Cardiac fibroblast (primary cell): Measurements from ENCODE around the gene NOP53.
"Not testable (repeated sequence)": the region's sequence is repeated elsewhere in the genome, so short reads cannot be mapped to it uniquely, and the experiment has no call there.

Experiments
- DNase-seq, 2 donors: peaks; one replicate each; pipeline versions ENCODE4 v3.0.0 to v3.0.0-alpha.2; 2010; ENCODE audit warnings: low read depth in 2 of 2
- H3K4me3 ChIP-seq, 2 donors: replicated peaks in 1 of 2; 1 replicate in 1 of 2; 2 replicates in 1 of 2; pipeline ENCODE4 v1.5.1; 2011; ENCODE audit warnings: low read depth in 2 of 2, low read length in 2 of 2, mild to moderate bottlenecking in 2 of 2, moderate library complexity in 1 of 2
- TF ChIP-seq, protein P1 (sequence below): IDR thresholded peaks from one replicate; pipeline ENCODE4 v1.5.1; 2011; ENCODE audit warnings: low read depth, mild to moderate bottlenecking, low read length, inconsistent platforms

NOP53 gene

GRCh38 chr19:47778954-47779351 lies 33.6 kb downstream of the NOP53 start:
- DNase-seq: peak in 1 of 2 donors; percentile 22
- H3K4me3 ChIP-seq: peak overlapping the region; percentile 86 to 87
- TF ChIP-seq, protein P1, sequence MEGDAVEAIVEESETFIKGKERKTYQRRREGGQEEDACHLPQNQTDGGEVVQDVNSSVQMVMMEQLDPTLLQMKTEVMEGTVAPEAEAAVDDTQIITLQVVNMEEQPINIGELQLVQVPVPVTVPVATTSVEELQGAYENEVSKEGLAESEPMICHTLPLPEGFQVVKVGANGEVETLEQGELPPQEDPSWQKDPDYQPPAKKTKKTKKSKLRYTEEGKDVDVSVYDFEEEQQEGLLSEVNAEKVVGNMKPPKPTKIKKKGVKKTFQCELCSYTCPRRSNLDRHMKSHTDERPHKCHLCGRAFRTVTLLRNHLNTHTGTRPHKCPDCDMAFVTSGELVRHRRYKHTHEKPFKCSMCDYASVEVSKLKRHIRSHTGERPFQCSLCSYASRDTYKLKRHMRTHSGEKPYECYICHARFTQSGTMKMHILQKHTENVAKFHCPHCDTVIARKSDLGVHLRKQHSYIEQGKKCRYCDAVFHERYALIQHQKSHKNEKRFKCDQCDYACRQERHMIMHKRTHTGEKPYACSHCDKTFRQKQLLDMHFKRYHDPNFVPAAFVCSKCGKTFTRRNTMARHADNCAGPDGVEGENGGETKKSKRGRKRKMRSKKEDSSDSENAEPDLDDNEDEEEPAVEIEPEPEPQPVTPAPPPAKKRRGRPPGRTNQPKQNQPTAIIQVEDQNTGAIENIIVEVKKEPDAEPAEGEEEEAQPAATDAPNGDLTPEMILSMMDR: no peak

DNA sequence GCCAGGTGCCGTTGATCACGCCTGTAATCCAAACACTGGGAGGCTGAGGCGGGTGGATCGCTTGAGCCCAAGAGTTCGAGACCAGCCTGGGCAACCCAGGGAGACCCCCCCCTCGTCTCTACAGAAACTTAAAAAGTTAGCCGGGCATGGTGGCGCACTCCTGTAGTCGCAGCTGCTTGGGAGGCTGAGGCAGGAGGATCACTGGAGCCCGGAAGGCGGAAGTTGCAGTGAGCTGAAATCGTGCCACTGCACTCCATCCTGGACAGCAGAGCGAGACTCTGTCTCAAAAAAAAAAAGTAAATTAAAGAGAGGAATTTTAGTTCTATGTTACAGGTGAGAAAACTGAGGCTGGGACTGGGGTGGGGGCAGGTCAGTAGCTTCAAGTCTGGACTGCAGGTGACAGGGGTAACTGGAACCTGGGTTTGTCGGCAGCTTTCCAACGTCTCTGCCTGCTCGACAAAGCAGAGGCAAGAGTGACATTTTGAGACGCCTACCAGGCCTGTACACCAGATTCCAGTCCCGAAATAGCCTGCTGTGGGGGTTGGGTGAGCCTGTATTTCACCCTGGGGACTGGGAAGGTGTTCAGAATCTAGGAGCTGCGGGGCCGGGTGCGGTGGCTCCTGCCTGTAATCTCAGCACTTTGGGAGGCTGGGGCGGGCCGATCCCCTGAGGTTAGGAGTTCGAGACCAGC lies 34.3 kb downstream of the NOP53 start:
- TF ChIP-seq, protein P1: no peak
- peak overlapping the region; percentile 86 to 87 for H3K4me3 ChIP-seq
- DNase-seq: peak in 1 of 2 donors; percentile 22

GRCh38 chr19:47780215-47780551 lies 34.8 kb downstream of the NOP53 start:
- DNase-seq: no peak
- H3K4me3 ChIP-seq: peak overlapping the region; percentile 86 to 87
- TF ChIP-seq, protein P1: no peak

GRCh38 chr19:47781590-47782262 lies 36.4 kb downstream of the NOP53 start:
- TF ChIP-seq, protein P1: no peak
- H3K4me3 ChIP-seq: no peak overlapping the region
- DNase-seq: peak in 1 of 2 donors; percentile 19

GRCh38 chr19:47786566-47786965 lies 41.2 kb downstream of the NOP53 start:
- TF ChIP-seq, protein P1: no peak
- no peak overlapping the region for H3K4me3 ChIP-seq
- no peak for DNase-seq

- not testable (repeated sequence) for H3K4me3 ChIP-seq, DNase-seq
Observed at GRCh38 chr19:47787307-47787706, 42.0 kb downstream of the NOP53 start.

GRCh38 chr19:47789811-47790210 lies 44.5 kb downstream of the NOP53 start:
- not testable (repeated sequence) for DNase-seq, H3K4me3 ChIP-seq

DNA sequence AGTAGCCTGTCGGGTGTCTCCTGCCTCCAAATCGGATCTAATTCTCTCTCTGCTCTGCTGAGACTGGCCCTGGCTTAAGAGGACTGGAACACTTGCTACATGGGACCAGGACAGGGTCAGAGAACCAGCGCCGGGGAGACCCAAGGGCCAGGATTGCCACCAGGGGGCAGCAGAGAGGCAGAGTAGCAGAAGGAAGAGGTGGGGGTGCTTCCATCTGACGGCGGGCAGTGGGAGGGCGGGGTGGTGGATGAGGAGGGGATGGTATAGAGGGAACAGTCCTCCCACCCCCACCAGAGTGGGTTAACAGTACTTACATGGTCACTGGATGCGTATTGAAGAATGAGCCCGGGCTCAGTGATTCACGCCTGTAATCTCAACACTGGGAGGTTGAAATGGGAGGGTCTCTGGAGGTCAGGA lies 45.1 kb downstream of the NOP53 start:
- TF ChIP-seq, protein P1: peak; percentile 93
- no peak overlapping the region for H3K4me3 ChIP-seq
- peak; percentile 71 to 78 for DNase-seq
